NCI-H146 (cell line): ENCODE measurements around the gene ITGAX.
"Not testable (repeated sequence)": the region's sequence is repeated elsewhere in the genome, so short reads cannot be mapped to it uniquely, and the experiment has no call there.

ENCODE experiments used
- DNase-seq: peaks from one replicate; lab custom pipeline; 2025; lab: John Stamatoyannopoulos, UW

The ITGAX gene

GRCh38 chr16:31410082-31410481 lies 55.1 kb downstream of the ITGAX start:
- no peak for DNase-seq

DNA sequence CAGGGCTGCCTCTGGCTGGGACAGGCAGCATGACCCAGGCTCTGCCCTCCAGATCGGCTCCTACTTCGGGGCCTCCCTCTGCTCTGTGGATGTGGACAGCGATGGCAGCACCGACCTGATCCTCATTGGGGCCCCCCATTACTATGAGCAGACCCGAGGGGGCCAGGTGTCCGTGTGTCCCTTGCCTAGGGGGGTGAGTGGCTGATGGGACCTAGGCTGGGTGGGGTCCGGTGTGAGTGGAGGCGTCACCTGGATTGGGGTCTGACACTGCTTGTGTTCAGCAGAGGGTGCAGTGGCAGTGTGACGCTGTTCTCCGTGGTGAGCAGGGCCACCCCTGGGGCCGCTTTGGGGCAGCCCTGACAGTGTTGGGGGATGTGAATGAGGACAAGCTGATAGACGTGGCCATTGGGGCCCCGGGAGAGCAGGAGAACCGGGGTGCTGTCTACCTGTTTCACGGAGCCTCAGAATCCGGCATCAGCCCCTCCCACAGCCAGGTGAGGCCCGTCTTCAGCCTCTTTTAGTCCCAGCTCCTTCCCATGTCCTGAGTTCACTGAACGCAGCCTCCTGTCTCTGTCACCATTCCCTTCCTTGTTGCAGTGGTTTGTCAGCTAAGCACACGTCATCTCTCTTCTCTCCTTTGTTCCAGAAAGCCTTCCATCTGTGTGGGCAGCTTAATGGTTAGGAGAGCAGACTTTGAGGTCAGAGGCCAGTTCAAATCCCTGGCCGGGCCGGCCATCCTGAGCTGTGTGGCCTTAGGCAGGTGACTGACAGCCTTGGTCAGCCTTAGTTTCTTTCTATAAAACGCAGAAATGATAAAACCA lies 56.3 kb downstream of the ITGAX start:
- DNase-seq: no peak

GRCh38 chr16:31412750-31413149 lies 57.8 kb downstream of the ITGAX start:
- DNase-seq: no peak

- no peak for DNase-seq
Observed at GRCh38 chr16:31413381-31413780, 58.4 kb downstream of the ITGAX start.

DNA sequence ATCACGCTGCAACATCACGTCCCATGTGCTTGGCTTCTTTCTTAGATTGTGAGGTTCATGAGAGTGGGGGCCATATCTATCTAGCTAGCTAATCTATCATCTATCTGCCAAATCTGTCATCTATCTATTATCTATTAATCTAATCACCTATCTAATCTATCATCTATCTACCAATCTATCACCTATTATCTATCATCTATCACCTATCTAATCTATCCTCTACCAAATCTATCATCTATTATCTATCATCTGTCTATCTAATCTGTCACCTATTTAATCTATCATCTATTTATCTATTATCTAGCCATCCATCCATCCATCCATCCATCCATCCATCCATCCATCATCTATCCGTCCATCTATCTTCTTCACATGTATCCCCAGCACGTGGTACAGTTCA lies 59.0 kb downstream of the ITGAX start:
- DNase-seq: no peak

DNA sequence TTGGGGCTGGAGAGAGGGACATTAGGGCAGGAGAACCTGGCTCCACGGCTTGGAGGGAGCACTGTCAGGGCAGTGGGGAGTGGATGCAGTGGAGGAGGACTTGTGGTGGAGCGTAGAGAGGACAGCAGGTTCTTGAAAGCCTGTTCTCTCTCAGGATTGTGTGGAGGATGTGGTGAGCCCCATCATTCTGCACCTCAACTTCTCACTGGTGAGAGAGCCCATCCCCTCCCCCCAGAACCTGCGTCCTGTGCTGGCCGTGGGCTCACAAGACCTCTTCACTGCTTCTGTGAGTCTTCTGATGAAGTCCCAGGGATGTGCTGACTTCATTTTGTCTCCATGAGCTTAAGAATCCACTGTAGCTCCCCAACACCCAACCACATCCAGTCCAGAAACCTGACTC lies 59.7 kb downstream of the ITGAX start:
- no peak for DNase-seq

- no peak for DNase-seq
Observed at GRCh38 chr16:31416371-31416770, 61.4 kb downstream of the ITGAX start.

DNA sequence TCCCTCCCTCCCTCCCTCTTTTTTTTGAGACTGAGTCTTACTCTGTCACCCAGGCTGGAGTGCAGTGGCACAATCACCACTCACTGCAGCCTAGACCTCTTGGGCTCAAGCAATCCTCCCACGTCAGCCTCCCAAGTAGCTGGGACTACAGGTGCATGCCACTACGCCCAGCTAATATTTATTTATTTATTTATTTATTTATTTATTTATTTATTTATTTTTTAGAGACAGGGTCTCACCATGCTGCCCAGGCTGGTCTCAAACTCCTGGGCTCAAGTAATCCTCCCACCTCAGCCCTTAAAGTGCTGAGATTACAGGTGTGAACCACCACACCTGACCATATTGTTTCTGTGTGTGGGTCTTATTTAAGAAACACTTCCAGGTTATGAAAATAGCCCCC lies 62.1 kb downstream of the ITGAX start:
- DNase-seq: not testable (repeated sequence)

DNA sequence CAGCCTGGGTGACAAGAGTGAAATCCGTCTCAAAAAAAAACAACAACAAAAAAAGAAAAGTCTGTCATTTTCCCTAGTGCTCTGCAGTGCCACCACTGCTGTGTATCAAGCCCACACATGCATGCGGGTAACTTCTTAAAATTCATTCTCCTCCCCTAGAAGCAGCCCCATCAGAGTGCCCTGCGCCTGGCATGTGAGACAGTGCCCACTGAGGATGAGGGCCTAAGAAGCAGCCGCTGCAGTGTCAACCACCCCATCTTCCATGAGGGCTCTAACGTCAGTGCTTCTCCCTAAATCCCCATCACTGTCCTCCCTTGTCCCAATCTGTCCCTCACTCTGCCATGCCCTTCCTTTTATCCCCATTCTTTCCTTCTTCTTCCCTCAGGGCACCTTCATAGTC lies 62.9 kb downstream of the ITGAX start:
- no peak for DNase-seq

DNA sequence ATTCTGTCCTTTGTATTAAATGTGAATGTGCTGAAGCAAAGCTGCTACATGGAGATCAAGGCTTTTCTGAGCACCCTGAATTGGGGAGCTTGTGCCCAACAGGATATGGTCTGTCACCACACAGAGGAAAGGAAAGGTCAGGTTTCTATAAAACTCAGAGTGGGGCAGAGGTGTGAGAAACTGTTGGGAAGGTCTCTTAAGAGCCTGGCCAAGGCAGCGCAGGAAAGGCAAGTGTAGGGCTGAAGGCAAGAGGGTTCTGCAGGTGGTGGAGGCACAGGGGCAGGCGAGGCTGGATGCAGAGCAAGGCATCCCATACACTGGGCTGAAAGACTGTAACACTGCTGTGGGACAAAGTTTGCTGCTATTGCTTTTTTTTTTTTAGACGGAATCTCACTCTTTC lies 65.1 kb downstream of the ITGAX start:
- no peak for DNase-seq

GRCh38 chr16:31421587-31421986 lies 66.6 kb downstream of the ITGAX start:
- DNase-seq: no peak

- no peak for DNase-seq
Observed at GRCh38 chr16:31423241-31423640, 68.3 kb downstream of the ITGAX start.

- DNase-seq: no peak
Observed at GRCh38 chr16:31423801-31424200, 68.8 kb downstream of the ITGAX start.

- DNase-seq: peak; percentile 65
Observed at GRCh38 chr16:31427441-31428278, 72.7 kb downstream of the ITGAX start.

- no peak for DNase-seq
Observed at GRCh38 chr16:31428279-31428597, 73.3 kb downstream of the ITGAX start, which contains the start of gene COX6A2. TSS of gene COX6A2 (minus strand) at chr16:31428360. CDS start at chr16:31428325, 35 bp downstream.

- no peak for DNase-seq
Observed at GRCh38 chr16:31428638-31429247, 73.8 kb downstream of the ITGAX start.

- DNase-seq: no peak
Observed at GRCh38 chr16:31429314-31429713, 74.3 kb downstream of the ITGAX start.

DNA sequence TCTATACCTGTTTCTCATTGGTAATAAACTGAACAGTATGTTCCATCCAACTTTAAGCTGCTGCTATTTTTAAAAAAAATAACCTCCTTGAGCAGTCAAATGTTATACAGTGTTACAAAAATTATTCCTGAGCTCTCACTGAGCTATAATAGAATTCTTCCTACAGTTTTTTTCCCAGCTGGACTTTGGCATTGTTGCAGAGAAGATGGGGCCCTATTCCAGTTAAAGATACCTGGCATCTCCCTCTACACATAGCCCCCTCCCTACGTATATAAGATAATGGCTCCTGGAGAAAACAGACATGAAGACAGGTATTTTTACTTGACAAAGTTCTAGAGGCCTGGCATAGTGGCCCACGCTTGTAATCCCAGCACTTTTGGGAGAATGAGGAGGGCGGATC lies 74.8 kb downstream of the ITGAX start:
- DNase-seq: no peak

DNA sequence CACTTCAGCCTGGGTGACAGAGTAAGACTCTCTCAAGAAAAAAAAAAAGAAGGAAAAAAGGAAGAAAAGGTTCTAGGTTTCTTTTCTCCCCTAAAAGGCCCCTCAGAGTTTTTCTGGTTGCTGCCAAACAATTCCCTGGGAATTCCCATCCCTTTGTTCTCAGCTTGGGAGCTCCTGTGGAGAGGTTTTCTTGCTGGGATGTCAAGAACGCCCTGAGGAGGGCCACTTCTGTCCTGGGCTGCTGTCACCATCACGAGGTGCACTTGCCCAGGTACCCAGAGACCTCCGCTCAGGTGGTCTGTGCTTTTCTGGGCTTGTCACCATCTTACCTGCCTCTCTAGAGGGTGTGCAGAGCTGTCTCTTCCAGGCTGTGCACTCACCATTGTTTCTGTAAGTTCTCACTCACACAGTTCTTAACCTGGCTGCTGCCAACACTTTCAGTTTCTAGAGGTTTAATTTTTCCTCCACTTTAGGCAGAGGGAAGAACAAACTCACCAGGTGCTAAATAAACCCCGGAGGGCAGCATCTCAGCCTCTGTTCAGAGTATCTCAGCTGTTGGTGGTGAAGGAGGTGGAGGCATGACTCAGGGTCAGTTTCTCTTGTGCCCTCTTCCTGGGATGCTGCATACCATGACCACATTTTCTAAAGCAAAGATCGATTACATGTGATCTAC lies 75.5 kb downstream of the ITGAX start:
- DNase-seq: no peak
